Testis (tissue), 2 donors: ENCODE results near the gene NUTM2B.
"Not testable (repeated sequence)": the region's sequence is repeated elsewhere in the genome, so short reads cannot be mapped to it uniquely, and the experiment has no call there.

Experiments used
- CTCF ChIP-seq, 3 experiments: fragments of 450-650 bp in 2 of 3; fragments of 200-600 bp in 1 of 3; sonication (generic) in 1 of 3; IDR thresholded peaks; one replicate each; pipeline ENCODE4 v1.5.1; 2016 to 2019; ENCODE audit warnings: antibody characterized with exemption in 3 of 3, mild to moderate bottlenecking in 2 of 3, moderate library complexity in 1 of 3
- POLR2A ChIP-seq: fragments of 450-650 bp; IDR thresholded peaks from one replicate; pipeline ENCODE4 v1.6.1; 2017; ENCODE audit warnings: antibody characterized with exemption, mild to moderate bottlenecking, moderate library complexity

- not testable (repeated sequence) for TF ChIP-seq CTCF (IDR thresholded peaks at IDR 0.05); POLR2A
Measured at GRCh38 chr10:79686595-79686994, 16.4 kb upstream of the NUTM2B start.
